ENCODE measurements around the gene TPGS2. TPM values are rescaled to one million over a fixed set of nuclear protein-coding genes. Genes with fewer than 3 reads are reported as not detected.

TPGS2 gene
- total and polyA plus RNA-seq, 4 donors = 69.9 to 83.2 (median 71.8) TPM

DNA sequence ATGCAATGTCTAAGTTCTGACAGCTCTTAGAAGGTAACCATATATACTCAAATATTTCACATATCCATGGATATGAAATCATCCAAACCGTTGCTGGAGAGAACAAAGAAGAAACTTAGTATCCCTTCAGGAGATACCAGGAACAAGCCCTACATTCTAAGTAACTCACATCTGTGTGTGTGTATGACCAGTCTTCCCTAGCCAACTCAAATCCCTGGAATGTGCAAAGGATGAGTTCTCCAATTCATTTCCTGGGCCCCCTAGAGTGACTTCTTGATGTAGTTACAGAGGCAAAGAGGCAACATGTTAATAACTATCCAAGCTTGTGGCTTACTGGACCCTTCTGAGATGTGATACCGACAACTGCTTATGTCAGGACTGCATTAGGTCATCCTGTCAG is 20.1 kb downstream of the TPGS2 start:
- ATAC-seq (ENCODE audit: low FRiP score) (no peak), DNase-seq (no peak)
- 82 to 87% methylated on average over 2 of the region's 2 CpGs for WGBS, 2 donors
- Histone ChIP-seq H3K4me1 (ENCODE audit: control insufficient read depth in 1 of 2, insufficient read depth in 2 of 2, low read length in 2 of 2) (no peaks in the 10 kb centered on the region), H3K27me3 (ENCODE audit: control insufficient read depth in 1 of 2, insufficient read depth in 2 of 2, low read length in 1 of 2) (no peaks in the 10 kb centered on the region), H3K9me3 (ENCODE audit: control insufficient read depth, low read length) (no peaks in the 10 kb centered on the region), H3K36me3 (ENCODE audit: control insufficient read depth in 1 of 2, insufficient read depth in 2 of 2, low read length in 1 of 2) (peaks cover 3 to 5% of the 10 kb centered on the region in 2 donors), H3K27ac (ENCODE audit: low read depth in 1 of 2, low read length in 2 of 2) (no peak overlapping the region), H3K4me3 (ENCODE audit: low read length in 2 of 2) (no peak overlapping the region)
- intact Hi-C loops (cut with DNase I) = loop anchor here (2.0 to 5.0 kb wide), 3 partner anchors 36 to 121 kb away; no protein-coding TSS in a partner anchor

DNA sequence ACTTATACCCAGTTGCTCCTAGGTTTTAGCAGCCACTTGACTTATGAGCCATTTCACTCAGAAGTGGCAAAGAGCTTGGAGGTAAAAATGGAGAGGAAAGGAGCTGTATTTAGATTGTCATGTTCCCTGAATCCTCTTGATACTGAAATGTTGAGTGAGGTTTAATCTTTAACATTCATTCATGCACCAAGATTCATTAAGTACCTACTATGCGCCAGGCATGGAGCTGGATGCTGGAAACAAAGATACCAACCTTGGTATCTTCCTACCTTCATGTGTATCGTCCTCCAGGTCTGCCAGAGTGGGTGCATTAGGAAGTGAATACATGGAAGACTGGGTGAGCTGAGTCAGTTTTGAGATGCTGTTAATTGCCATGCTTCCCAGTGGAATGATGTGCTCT is 23.7 kb downstream of the TPGS2 start:
- intact Hi-C loops (cut with DNase I) = loop anchor here in 1 of 2 donors (5.0 kb wide), 2 partner anchors 33 to 118 kb away; no protein-coding TSS in a partner anchor
- ATAC-seq (ENCODE audit: low FRiP score) = no peak
- WGBS, 2 donors = 97 to 98% methylated on average over 2 of the region's 2 CpGs
- peaks cover 3 to 10% of the 10 kb centered on the region in 2 donors for H3K36me3 ChIP-seq (ENCODE audit: control insufficient read depth in 1 of 2, insufficient read depth in 2 of 2, low read length in 1 of 2)
- H3K4me3 ChIP-seq (ENCODE audit: low read length in 2 of 2) = no peak overlapping the region
- H3K27me3 ChIP-seq (ENCODE audit: control insufficient read depth in 1 of 2, insufficient read depth in 2 of 2, low read length in 1 of 2) = no peaks in the 10 kb centered on the region
- H3K4me1 ChIP-seq (ENCODE audit: control insufficient read depth in 1 of 2, insufficient read depth in 2 of 2, low read length in 2 of 2) = no peaks in the 10 kb centered on the region
- no peak overlapping the region for H3K27ac ChIP-seq (ENCODE audit: low read depth in 1 of 2, low read length in 2 of 2)
- no peaks in the 10 kb centered on the region for H3K9me3 ChIP-seq (ENCODE audit: control insufficient read depth, low read length)
- no peak for DNase-seq

DNA sequence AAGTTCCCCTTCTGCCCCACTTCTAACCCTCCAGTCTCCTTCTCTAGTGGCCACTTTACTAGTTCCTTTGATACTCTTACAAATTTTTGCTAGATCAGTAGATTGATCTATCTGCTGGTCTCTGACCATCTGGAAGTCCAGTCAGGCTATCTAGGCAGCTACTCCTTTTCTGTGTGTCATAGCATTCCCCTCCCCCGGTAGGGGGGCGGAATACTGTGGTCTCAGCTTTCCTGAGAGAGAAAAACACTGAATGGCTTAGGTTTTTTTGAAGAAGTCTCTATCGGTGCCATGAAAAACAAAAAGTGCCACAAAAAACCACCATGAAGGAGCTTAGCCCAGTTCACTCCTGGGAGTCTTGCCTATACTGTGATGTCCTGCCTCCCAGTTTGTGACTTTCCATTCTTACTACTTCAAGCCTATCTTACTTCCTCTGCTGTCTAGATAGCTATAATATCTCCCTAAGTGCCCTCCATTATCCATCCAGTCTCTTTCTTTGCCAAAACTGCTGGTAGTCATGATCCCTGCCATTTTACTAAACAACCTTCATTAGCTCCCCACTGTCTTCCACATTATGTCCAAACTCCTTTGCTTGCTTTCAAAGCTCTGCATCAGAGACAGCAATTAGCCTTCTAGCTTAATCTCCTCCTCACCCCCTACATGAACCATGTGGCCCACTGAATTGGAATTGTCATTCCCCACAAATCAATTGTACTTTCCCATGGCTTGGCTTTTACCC is 29.9 kb downstream of the TPGS2 start:
- no peak overlapping the region for H3K4me3 ChIP-seq (ENCODE audit: low read length in 2 of 2)
- no peak for ATAC-seq (ENCODE audit: low FRiP score)
- no peaks in the 10 kb centered on the region for H3K27me3 ChIP-seq (ENCODE audit: control insufficient read depth in 1 of 2, insufficient read depth in 2 of 2, low read length in 1 of 2)
- no peak overlapping the region for H3K27ac ChIP-seq (ENCODE audit: low read depth in 1 of 2, low read length in 2 of 2)
- no peaks in the 10 kb centered on the region for H3K9me3 ChIP-seq (ENCODE audit: control insufficient read depth, low read length)
- intact Hi-C loops (cut with DNase I) = no loop called here
- H3K4me1 ChIP-seq (ENCODE audit: control insufficient read depth in 1 of 2, insufficient read depth in 2 of 2, low read length in 2 of 2) = no peaks in the 10 kb centered on the region
- 25 to 37% methylated on average over 3 of the region's 3 CpGs for WGBS, 2 donors
- H3K36me3 ChIP-seq (ENCODE audit: control insufficient read depth in 1 of 2, insufficient read depth in 2 of 2, low read length in 1 of 2) = peaks cover 11% of the 10 kb centered on the region in 2 donors
- no peak for DNase-seq

DNA sequence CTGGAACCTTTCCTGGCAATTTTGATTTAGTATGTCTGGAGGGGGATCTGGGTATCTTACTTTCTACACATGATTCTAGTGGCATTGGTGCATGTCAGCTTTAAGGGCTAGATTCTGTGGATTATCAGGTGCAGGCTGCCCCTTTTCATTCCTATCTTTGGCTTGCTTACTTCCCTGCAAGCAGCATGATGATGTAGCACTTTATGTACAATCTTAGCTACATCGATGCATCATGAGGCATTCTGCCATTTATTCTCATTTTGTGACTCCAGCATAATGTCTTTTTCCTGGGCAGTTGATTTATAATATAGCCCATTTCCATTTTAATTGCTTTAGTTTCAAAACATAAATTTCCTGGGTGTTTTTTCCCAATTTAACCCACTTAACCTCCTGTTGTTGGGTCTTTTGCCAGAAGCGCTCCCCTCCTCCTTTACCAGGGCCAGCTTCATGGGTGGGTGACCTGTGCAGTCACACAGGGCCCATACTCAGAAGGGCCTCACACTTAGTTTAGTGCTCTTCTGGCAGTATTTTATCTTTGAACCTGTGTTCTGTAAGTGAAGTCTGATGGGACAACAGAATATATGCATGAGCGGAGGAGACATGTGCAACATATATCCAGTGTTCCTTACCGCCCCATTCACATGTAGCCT is 36.0 kb downstream of the TPGS2 start:
- Histone ChIP-seq H3K9me3 (ENCODE audit: control insufficient read depth, low read length) (no peaks in the 10 kb centered on the region), H3K4me1 (ENCODE audit: control insufficient read depth in 1 of 2, insufficient read depth in 2 of 2, low read length in 2 of 2) (no peaks in the 10 kb centered on the region), H3K4me3 (ENCODE audit: low read length in 2 of 2) (no peak overlapping the region), H3K36me3 (ENCODE audit: control insufficient read depth in 1 of 2, insufficient read depth in 2 of 2, low read length in 1 of 2) (peaks cover 7 to 8% of the 10 kb centered on the region in 2 donors), H3K27ac (ENCODE audit: low read depth in 1 of 2, low read length in 2 of 2) (no peak overlapping the region), H3K27me3 (ENCODE audit: control insufficient read depth in 1 of 2, insufficient read depth in 2 of 2, low read length in 1 of 2) (no peaks in the 10 kb centered on the region)
- no peak for ATAC-seq (ENCODE audit: low FRiP score)
- intact Hi-C loops (cut with DNase I) = no loop called here
- 96 to 97% methylated on average over 4 of the region's 4 CpGs for WGBS, 2 donors
- DNase-seq = no peak

DNA sequence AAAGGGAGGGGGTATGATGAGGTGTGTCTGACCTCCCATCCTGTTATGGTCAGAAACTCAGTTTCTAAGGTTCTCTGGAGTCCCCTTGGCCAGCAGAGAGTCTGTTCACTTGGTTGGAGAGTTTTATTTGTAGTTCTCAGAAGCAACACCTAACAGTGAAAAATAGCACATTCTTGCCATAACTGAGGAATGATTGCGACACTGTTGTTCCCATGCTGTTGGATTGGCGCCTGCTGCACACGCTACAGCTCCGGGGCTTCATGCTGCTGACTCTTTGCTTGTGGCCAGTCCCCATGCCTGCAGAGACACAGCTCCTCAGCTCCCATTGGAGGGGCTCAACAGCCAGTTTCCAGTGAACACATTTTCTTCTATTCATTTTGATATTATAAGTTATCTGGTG is 42.1 kb downstream of the TPGS2 start:
- intact Hi-C loops (cut with DNase I) = no loop called here
- DNase-seq (peak; percentile 77 to 89), ATAC-seq (ENCODE audit: low FRiP score) (peak; percentile 92)
- no peaks in the 10 kb centered on the region for H3K9me3 ChIP-seq (ENCODE audit: control insufficient read depth, low read length)
- H3K27ac ChIP-seq (ENCODE audit: low read depth in 1 of 2, low read length in 2 of 2) = peak overlapping the region; percentile 79 to 82
- peaks cover 0 to 2% of the 10 kb centered on the region in 2 donors for H3K36me3 ChIP-seq (ENCODE audit: control insufficient read depth in 1 of 2, insufficient read depth in 2 of 2, low read length in 1 of 2)
- whole genome bisulfite sequencing, 2 donors = 1 to 9% methylated on average over 4 of the region's 4 CpGs
- H3K27me3 ChIP-seq (ENCODE audit: control insufficient read depth in 1 of 2, insufficient read depth in 2 of 2, low read length in 1 of 2) = no peaks in the 10 kb centered on the region
- no peak overlapping the region for H3K4me3 ChIP-seq (ENCODE audit: low read length in 2 of 2)
- peaks cover 0 to 3% of the 10 kb centered on the region in 2 donors for H3K4me1 ChIP-seq (ENCODE audit: control insufficient read depth in 1 of 2, insufficient read depth in 2 of 2, low read length in 2 of 2)

DNA sequence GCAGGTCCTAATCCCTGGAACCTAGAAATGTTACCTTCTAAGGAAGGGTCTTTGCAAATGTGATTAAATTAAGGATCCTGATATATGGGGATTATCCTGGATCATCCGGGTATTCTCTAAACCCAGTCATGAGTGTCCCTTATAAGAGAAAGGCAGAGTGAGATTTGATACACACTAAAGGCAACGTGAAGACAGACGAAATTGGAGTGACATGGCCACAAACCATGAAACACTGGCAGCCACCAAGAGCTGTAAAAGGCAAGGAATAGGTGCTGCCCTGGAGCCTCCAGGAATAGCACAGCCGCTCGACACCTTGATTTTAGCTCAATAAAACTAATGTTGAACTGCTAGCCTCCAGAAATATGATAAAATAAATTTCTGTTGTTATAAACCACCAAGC is 45.0 kb downstream of the TPGS2 start:
- Histone ChIP-seq H3K36me3 (ENCODE audit: control insufficient read depth in 1 of 2, insufficient read depth in 2 of 2, low read length in 1 of 2) (peaks cover 0 to 5% of the 10 kb centered on the region in 2 donors), H3K27me3 (ENCODE audit: control insufficient read depth in 1 of 2, insufficient read depth in 2 of 2, low read length in 1 of 2) (no peaks in the 10 kb centered on the region), H3K27ac (ENCODE audit: low read depth in 1 of 2, low read length in 2 of 2) (peak overlapping the region in 1 of 2 donors; percentile 64), H3K4me3 (ENCODE audit: low read length in 2 of 2) (no peak overlapping the region), H3K4me1 (ENCODE audit: control insufficient read depth in 1 of 2, insufficient read depth in 2 of 2, low read length in 2 of 2) (peaks cover 0 to 3% of the 10 kb centered on the region in 2 donors), H3K9me3 (ENCODE audit: control insufficient read depth, low read length) (no peaks in the 10 kb centered on the region)
- WGBS, 2 donors = 95 to 97% methylated on average over 5 of the region's 5 CpGs
- DNase-seq (no peak), ATAC-seq (ENCODE audit: low FRiP score) (no peak)
- intact Hi-C loops (cut with DNase I) = no loop called here

DNA sequence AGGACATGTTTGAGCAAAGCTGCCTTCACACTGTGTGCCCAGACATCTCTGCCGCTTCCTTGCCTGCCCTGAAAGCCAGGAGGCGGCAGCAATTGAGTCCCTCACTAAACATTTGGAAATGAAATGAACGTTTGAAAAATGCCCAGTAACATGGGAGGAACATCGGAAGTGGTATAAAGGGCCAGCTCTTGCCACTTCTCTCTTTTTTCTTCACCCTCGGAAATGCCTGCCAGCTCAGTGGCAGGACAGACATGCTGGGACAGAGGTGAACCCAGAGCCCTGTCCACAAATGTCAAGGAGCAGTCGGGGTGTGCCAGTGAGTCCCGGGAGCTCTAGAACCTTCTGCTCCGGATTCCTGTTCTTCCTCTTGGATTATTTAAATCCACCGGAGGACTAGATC is 46.1 kb downstream of the TPGS2 start:
- intact Hi-C loops (cut with DNase I) = no loop called here
- Histone ChIP-seq H3K36me3 (ENCODE audit: control insufficient read depth in 1 of 2, insufficient read depth in 2 of 2, low read length in 1 of 2) (peaks cover 0 to 6% of the 10 kb centered on the region in 2 donors), H3K4me3 (ENCODE audit: low read length in 2 of 2) (no peak overlapping the region), H3K4me1 (ENCODE audit: control insufficient read depth in 1 of 2, insufficient read depth in 2 of 2, low read length in 2 of 2) (peaks cover 0 to 3% of the 10 kb centered on the region in 2 donors), H3K27ac (ENCODE audit: low read depth in 1 of 2, low read length in 2 of 2) (no peak overlapping the region), H3K9me3 (ENCODE audit: control insufficient read depth, low read length) (no peaks in the 10 kb centered on the region), H3K27me3 (ENCODE audit: control insufficient read depth in 1 of 2, insufficient read depth in 2 of 2, low read length in 1 of 2) (no peaks in the 10 kb centered on the region)
- DNase-seq (no peak), ATAC-seq (ENCODE audit: low FRiP score) (no peak)
- WGBS, 2 donors = 81 to 84% methylated on average over 9 of the region's 9 CpGs

DNA sequence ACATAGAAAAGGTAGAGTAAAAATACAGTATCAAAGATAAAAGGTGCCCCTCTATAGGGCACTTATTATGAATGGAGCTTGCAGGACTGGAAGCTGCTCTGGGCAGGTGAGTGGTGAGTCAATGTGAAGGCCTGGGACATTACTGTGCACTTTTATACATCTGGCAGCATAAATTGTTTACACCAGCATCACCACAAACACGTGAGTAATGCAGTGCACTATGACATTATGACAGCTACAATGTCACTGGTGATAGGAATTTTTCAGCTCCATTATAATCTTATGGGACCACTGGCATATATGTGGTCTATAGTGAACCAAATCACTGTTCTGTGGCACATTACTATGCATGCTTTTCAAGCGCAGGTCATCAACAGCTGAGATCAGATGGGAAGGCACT is 48.1 kb downstream of the TPGS2 start:
- Histone ChIP-seq H3K4me1 (ENCODE audit: control insufficient read depth in 1 of 2, insufficient read depth in 2 of 2, low read length in 2 of 2) (no peaks in the 10 kb centered on the region), H3K27me3 (ENCODE audit: control insufficient read depth in 1 of 2, insufficient read depth in 2 of 2, low read length in 1 of 2) (no peaks in the 10 kb centered on the region), H3K4me3 (ENCODE audit: low read length in 2 of 2) (no peak overlapping the region), H3K9me3 (ENCODE audit: control insufficient read depth, low read length) (no peaks in the 10 kb centered on the region), H3K27ac (ENCODE audit: low read depth in 1 of 2, low read length in 2 of 2) (no peak overlapping the region), H3K36me3 (ENCODE audit: control insufficient read depth in 1 of 2, insufficient read depth in 2 of 2, low read length in 1 of 2) (peaks cover 0 to 6% of the 10 kb centered on the region in 2 donors)
- no peak for ATAC-seq (ENCODE audit: low FRiP score)
- intact Hi-C loops (cut with DNase I) = no loop called here
- WGBS, 2 donors = 81 to 87% methylated on average over 2 of the region's 2 CpGs
- DNase-seq = no peak

DNA sequence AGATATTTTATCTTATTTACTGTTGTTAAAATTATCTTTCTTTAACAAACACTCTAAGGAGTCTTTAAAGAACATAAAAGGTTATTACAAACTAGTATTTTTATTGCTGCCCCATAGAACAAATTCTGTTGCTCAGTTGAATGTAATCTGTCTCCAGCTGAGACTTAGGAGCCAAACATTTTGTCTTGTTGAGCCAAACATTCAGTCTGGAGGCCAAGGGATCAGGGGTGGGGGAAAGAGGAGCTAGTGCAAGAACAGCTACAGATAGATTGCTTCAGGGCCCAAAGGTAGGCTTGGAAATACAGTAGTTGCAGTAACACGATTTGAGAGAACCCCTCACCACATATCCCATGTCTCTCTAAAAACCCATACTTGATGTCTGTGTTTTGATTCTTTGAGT is 51.2 kb downstream of the TPGS2 start:
- peaks cover 0 to 6% of the 10 kb centered on the region in 2 donors for H3K36me3 ChIP-seq (ENCODE audit: control insufficient read depth in 1 of 2, insufficient read depth in 2 of 2, low read length in 1 of 2)
- ATAC-seq (ENCODE audit: low FRiP score) (no peak), DNase-seq (no peak)
- no peak overlapping the region for H3K4me3 ChIP-seq (ENCODE audit: low read length in 2 of 2)
- H3K27ac ChIP-seq (ENCODE audit: low read depth in 1 of 2, low read length in 2 of 2) = no peak overlapping the region
- no peaks in the 10 kb centered on the region for H3K27me3 ChIP-seq (ENCODE audit: control insufficient read depth in 1 of 2, insufficient read depth in 2 of 2, low read length in 1 of 2)
- intact Hi-C loops (cut with DNase I) = no loop called here
- no peaks in the 10 kb centered on the region for H3K4me1 ChIP-seq (ENCODE audit: control insufficient read depth in 1 of 2, insufficient read depth in 2 of 2, low read length in 2 of 2)
- 81 to 84% methylated on average over 1 of the region's 1 CpG for WGBS, 2 donors
- H3K9me3 ChIP-seq (ENCODE audit: control insufficient read depth, low read length) = no peaks in the 10 kb centered on the region
